HG03025 (cell line): ENCODE data around the gene MDM4.

Source experiments
- ATAC-seq: cut with Tn5 transposase; IDR thresholded peaks from one replicate; pipeline ENCODE4 v1.9.1; 2021; ENCODE audit warnings: mild to moderate bottlenecking, moderate library complexity; ENCODE audit not compliant: unreplicated experiment, low FRiP score

The MDM4 gene

DNA sequence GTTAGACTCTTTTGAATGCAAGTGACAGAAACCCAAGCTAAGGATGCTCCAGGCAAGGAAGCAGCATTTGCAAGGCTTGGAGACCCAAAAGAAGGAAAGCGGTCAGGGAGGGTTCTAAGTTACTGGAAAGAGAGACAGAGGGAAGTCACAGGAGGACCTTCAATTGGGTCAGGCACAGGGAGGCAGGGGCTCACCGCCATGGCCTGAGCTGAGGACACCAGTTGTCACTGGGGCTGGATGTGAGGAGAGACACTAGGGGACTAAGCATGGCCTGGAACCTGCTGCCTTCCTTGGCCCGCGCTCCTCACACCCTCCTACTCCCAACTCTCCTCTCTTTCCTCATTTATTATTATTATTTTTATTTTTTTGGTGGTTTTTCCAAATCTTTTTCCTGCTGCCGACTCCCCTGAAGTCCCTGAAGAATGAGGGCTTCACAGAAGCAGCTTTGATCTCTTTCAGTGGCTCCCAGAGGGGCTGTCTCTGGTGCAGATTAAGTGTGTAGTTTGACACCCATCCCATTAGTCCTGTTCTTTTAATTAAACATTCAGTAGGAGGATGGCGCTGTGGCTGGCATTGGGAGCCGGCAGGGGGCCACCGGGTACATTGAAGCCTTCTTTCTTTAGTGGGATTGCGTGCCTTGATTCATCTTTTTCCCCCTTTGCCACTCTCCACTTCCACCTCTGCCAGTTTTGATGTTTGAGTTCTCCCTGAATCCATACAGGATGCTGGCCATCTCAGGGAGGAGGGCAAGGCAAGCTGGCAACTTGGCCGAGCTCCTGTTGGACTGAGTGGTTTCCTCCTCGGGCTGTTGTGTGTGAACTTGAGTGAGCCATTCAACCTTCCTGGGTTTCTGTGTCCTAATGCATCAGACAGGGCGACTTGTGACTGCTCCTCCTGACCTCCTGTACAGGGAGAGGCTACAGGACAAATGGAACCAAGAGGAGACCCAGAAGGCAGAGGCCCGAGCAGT, 59.3 kb downstream of the MDM4 start:
- ATAC-seq = no peak

- no peak for ATAC-seq
Observed at GRCh38 chr1:204576422-204576821, 60.2 kb downstream of the MDM4 start.

DNA sequence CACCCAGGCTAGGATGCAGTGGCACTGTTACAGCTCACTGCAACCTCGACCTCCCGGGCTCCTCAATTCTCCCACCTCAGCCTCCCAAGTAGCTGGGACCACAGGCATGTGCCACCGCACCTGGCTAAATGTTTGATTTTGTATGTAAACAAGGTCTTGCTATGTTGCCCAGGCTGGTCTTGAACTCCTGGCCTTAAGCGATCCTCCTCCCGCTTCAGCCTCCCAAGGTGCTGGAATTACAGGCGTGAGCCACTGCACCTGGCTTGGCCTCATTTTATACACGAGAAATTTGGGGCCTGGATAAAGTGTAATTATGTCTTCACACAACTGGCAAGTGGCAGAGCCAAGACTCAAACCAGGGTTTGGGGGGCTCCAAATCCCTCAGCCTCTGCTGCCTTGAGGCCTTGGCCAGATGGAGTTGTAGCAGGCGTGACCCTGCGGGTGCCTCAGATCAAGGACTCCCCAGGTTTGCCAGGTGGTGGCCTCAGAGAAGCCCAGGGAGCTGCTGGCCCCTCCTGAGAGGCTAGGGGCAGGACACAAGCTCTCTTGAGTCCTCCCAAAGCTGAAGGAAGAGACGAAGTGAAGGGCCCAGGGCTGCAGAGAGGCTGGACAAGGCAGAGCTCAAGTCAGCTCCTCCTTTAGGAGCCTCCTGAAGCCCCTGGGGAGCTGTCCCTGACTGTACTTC, 61.7 kb downstream of the MDM4 start:
- no peak for ATAC-seq

DNA sequence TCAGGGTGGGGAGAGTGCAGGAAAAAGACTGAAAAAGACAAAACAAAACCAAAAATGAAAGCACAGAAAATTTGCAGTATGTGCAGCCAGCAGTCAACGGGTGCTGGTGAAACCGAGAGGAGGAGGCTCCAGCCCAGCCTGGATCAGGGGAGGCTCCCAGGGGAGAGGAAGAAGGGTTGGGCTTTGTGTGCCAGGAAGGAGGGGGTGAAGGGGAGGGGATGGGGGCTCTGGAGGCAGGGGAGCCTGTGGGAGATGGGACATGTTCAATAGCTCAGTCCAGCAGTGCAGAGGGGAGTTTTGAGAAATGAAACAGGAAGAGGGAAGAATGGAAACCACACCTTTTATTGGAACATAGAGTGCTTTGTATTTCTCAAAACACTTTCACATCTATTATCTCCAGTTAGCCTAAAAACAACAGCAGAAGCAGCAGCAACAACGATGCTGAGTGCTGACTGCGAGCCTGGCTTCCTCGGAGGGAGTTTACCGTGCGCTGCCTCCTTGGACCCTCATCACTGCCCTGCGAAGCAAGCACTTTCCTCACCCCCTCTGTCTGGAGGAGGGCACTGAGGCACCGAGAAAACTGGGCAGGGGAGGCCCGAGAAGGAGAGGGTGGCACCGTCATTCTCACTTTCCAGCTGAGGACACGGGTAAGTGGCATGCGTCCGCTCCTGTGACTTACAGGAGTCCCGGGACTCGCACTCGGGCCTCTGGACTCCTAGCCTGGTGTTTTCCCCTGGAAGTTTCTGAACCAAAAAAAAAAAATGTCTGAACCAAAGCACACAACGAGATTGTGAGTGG, 62.9 kb downstream of the MDM4 start:
- ATAC-seq = no peak

DNA sequence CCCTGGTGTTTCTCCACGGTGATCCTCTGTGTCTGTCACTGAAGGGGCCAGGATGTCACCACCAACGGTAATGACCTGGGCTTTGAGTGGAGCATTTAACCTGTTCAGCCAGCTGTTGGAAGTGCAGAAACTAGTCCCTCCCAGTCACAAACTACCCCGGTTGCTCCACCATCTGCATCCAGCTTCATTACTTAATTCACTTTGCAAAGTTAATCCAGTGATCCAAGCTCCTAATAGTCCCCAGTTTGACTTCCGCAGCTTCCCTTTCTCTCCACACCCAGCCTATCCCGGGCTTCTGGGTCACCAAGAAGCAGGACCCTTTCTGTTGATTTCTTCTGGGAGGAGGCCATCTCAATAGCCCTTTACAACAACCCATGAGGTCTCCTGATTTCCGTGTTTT, 63.5 kb downstream of the MDM4 start:
- no peak for ATAC-seq

DNA sequence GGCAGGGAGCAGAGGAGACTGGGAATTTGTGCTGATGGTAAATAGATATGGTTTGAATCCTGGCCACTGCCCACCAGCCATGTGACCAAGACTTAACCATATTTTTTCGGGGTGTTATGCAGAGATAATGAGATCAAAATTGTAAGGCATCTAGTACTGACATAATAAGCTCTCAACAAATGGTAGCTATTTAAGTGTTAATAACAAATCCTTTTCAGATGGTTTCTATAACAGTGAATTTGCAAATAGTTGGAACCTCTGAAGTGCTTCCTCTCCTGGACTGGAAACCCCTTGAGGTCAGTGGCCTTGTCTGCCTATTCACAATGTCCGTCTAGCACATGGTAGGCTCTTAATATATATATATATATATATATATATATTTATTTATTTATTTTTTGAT, 64.7 kb downstream of the MDM4 start:
- no peak for ATAC-seq

GRCh38 chr1:204581759-204582158, 65.6 kb downstream of the MDM4 start:
- no peak for ATAC-seq

- no peak for ATAC-seq
Observed at GRCh38 chr1:204583909-204584632, 67.9 kb downstream of the MDM4 start.

DNA sequence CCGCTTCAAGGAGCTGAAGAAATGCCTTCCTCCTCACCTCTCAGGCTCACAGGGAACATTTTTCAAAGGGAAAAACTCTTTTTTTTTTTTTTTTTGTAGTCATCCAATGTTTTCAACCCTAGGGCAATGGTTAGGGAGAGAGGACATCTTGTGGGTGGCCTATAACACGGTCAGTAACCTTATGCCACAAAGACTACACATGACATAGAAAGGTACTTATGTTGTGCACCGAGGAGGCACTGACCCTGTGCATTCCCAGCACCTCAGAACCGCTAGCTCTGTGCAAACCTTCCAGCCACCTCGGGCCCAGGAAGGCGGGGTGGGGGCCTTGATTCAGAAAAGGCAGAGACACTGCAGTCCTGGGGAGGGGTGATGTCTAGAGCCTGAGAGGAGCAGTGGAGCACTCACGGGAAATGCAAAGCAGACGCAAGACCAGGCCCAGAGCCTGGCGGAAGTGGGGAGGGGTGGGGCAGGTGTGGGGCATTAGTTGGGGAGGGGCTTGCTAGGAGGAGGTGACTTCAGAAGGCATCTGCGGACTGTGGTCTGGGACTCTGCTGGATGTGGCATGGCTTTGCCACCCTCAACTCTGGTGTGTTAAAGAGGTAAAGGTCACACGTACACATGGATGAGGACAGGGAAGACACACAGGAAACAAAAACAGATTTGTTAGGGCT, 68.6 kb downstream of the MDM4 start:
- no peak for ATAC-seq

GRCh38 chr1:204587621-204588020, 71.4 kb downstream of the MDM4 start:
- ATAC-seq = no peak

DNA sequence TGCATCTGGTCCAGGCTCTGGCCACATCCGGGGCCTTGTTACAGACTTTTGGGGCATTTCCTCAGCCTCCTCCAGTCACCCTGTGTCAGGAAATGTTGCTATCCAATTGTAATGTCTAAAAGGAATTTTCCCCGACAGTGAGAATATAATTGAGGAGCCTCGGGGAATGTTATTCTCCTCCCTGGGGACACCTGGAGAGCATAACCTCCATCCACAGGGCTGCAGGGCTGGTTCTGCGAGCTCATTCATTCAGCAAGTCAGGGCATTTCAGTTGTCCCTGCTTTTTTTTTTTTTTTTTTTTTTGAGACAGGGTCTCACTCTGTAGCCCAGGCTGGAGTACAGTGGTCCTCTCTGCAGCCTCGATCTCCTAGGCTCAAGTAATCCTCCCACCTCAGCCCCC, 72.6 kb downstream of the MDM4 start:
- ATAC-seq = no peak

GRCh38 chr1:204589409-204590038, 73.3 kb downstream of the MDM4 start:
- ATAC-seq = no peak

GRCh38 chr1:204591473-204592090, 75.4 kb downstream of the MDM4 start:
- ATAC-seq = no peak

DNA sequence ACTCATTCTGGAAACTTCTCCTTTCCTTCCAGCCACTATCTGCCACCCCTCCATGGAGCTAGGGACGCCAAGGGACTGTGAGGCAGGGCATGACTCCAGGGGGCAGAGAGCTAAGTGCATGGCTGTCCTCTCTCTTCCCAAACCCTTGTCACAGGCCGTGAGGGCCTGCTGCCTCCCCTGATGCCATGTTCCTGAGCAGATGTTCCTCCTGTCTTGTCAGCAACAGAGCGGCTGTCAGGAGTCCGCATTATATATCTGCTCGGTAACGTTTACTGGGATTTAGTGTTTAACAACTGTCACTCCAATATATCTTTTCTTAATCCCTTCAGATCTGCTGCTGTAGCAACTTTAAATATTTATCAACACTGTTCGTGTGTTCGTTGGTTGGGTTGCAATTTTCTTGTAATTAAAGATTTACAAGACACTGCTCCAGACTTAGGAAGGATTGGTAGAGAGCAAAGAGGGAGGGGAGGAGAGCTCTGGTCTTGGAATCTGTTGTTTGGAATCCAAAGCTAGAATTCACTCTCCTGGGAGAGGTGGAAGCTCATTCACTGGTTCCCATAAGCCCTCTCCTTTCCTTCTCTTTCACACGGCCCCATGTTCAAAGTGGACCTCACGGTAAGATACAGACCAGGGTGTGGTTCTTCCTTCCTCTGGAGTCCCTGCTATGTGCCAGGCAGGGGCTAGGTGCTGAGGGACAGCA, 76.2 kb downstream of the MDM4 start:
- ATAC-seq = no peak

GRCh38 chr1:204598319-204598969, 82.2 kb downstream of the MDM4 start:
- ATAC-seq = no peak

DNA sequence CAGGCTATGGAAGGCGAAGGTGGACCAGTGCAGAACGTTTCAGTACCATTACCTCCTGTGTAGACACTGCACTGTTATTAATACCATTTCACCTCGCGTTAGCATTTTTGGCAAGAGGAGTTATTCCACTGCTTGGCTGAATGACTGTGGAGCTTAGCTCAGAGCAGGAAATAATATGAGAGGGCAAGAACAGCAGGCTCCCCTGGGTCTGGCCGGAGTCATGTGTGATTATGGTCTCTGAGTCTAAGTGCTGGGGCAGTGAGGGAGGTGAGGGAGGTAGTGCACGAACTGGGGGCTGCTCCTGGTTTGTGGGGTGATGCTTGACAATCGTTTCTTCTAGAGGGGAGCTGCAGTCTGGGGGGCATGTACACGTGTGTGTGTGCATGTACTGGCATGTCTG, 82.9 kb downstream of the MDM4 start:
- no peak for ATAC-seq

DNA sequence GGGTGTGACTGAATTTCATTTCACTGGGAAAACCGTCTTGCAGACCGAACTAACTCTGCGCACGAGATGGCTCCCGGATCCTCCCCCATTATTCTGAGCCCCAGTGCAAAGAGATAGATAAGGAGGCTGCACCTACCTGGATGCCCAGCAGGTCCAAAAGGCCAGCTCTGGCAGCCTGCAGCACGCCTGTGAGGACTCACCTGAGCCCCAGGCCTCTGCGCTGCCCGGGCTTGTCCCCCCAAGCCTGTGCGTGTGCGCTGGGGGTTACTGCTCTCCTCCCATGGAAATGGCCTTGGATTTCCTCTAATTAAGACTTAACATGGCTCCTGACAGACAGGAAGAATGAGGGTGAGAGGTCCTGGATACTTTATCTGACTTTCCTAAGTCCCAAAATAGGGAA, 83.4 kb downstream of the MDM4 start:
- no peak for ATAC-seq

- no peak for ATAC-seq
Observed at GRCh38 chr1:204600203-204600602, 84.0 kb downstream of the MDM4 start.
